ENCODE measurements around the gene CD79A.

GRCh38 chr19:41853344-41853743 lies 23.7 kb upstream of the CD79A start:
- no peak for TF ChIP-seq CTCF (IDR thresholded peaks at IDR 0.05; ENCODE audit: insufficient read depth, low read length)
- no peak for TF ChIP-seq GABPA (IDR thresholded peaks at IDR 0.05; ENCODE audit: low read depth)

All from HL-60 (cell line).